Pancreas (tissue), 10 donors: Measurements from ENCODE around the gene WDR33. TPM values are rescaled to one million over a fixed set of nuclear protein-coding genes. Genes with fewer than 3 reads are reported as not detected.
"Not testable (repeated sequence)": the region's sequence is repeated elsewhere in the genome, so short reads cannot be mapped to it uniquely, and the experiment has no call there.

ENCODE experiments used
- ATAC-seq, 4 donors: fragments of 200-7000 bp; cut with Tn5 transposase; one replicate each; pipeline versions ENCODE4 v1.8.0 to v1.9.1; 2020; ENCODE audit warnings: mild to moderate bottlenecking in 4 of 4, moderate library complexity in 4 of 4
- DNase-seq, 6 donors: peaks; one replicate each; pipeline ENCODE4 v3.0.0-alpha.2; 2020
- FAIRE-seq: peaks from 2 replicates; lab custom pipeline; 2012; peaks lifted over from hg19 to GRCh38; lab: Jason Lieb, UNC
- H3K27ac ChIP-seq, 4 donors: fragments of 200-600 bp; sonication (generic); 1 replicate in 3 of 4; 2 replicates in 1 of 4; pipeline versions ENCODE4 v1.5.0 to v1.8.0; 2020
- H3K27me3 ChIP-seq, 4 donors: fragments of 200-600 bp; one replicate each; pipeline ENCODE4 v1.8.0; 2021
- H3K36me3 ChIP-seq, 3 donors: fragments of 200-600 bp; sonication (generic) in 1 of 3; one replicate each; pipeline versions ENCODE4 v1.5.0 to v1.8.0; 2020 to 2021
- H3K4me1 ChIP-seq, 3 donors: fragments of 200-600 bp; one replicate each; pipeline ENCODE4 v1.8.0; 2021
- H3K4me3 ChIP-seq, 4 donors: fragments of 200-600 bp; sonication (generic) in 2 of 4; one replicate each; pipeline versions ENCODE4 v1.5.0 to v1.8.0; 2020 to 2021
- H3K9me3 ChIP-seq, 4 donors: fragments of 200-600 bp; one replicate each; pipeline ENCODE4 v1.8.0; 2021
- CTCF ChIP-seq, 4 donors: fragments of 200-600 bp; sonication (generic) in 3 of 4; IDR thresholded peaks; one replicate each; pipeline versions ENCODE4 v1.5.0 to v1.8.0; 2021; ENCODE audit warnings: antibody characterized with exemption in 4 of 4
- WGBS, 2 donors: extraction: QIAGEN DNeasy Blood & Tissue Kit; methylation state at CpG; one replicate each; pipeline ENCODE4 v1.1.7; 2013; 5-methylcytosine and 5-hydroxymethylcytosine counted together
- intact Hi-C, 3 donors: fragments of 100-400 bp; cut with DNase I; formaldehyde crosslinking; loops; one replicate each; pipeline versions ENCODE4 v1.11.1 to v1.14.2; 2022
- polyA plus RNA-seq, 2 donors: library from polyadenylated mRNA; stranded (reverse); fragments of 200-250 nt; gene quantifications; one replicate each; pipeline ENCODE4 v1.2.3, GENCODE V29; 2013
- total RNA-seq, 6 donors: library from RNA; stranded (reverse); fragmentation: NEBNext Ultra II Directional in 4 of 6; extraction: Animal tissue kit (Norgen Biotek cat#: 25700) in 4 of 6; gene quantifications; one replicate each; pipeline versions ENCODE4 v1.2.1 to v1.2.4, GENCODE V29; 2021 to 2023
- donor health status: healthy with polysubstance abuse.
- donor health status: DM: no; HTN: no; CAD: no; lungs with moderate emphysema.
- donor health status: DM: no; HTN: no; CAD: no.
- donor health status: control.
- donor health status: control.
- donor health status: Bipolar disorder and iron deficiency.
- donor health status: DM: yes; HTN: yes; CAD: no.
- donor health status: DM: no; HTN: no; CAD: no.
- donor health status: DM: no; HTN: no; CAD: no.
- donor health status: DM: yes; HTN: yes; CAD: no.

The WDR33 gene
- total and polyA plus RNA-seq, 8 donors: 8.9 to 29.6 (median 17.7) TPM

GRCh38 chr2:127776122-127776780 lies 34.7 kb downstream of the WDR33 start:
- TF ChIP-seq CTCF (IDR thresholded peaks at IDR 0.05): no peak
- ATAC-seq: peak in 1 of 4 donors; percentile 32
- Histone ChIP-seq H3K27me3 (no peaks in the 10 kb centered on the region), H3K4me3 (no peak overlapping the region), H3K27ac (no peak overlapping the region), H3K36me3 (no peaks in the 10 kb centered on the region), H3K4me1 (peaks cover 0 to 5% (median 0%) of the 10 kb centered on the region in 3 donors), H3K9me3 (no peaks in the 10 kb centered on the region)
- intact Hi-C loops: no loop called here
- WGBS, 2 donors: 87 to 91% methylated on average over 3 of the region's 3 CpGs
- no peak for DNase-seq
- FAIRE-seq: no peak

GRCh38 chr2:127771756-127772155 lies 39.2 kb downstream of the WDR33 start:
- WGBS, 2 donors: 91% methylated on average over 2 of the region's 2 CpGs
- DNase-seq: no peak
- Histone ChIP-seq H3K36me3 (peaks cover 0 to 13% (median 0%) of the 10 kb centered on the region in 3 donors), H3K27me3 (no peaks in the 10 kb centered on the region), H3K27ac (no peak overlapping the region), H3K4me1 (no peaks in the 10 kb centered on the region), H3K9me3 (no peaks in the 10 kb centered on the region), H3K4me3 (no peak overlapping the region)
- intact Hi-C loops: no loop called here
- TF ChIP-seq CTCF (IDR thresholded peaks at IDR 0.05): no peak
- FAIRE-seq: no peak
- ATAC-seq: no peak

- intact Hi-C loops: no loop called here
- TF ChIP-seq CTCF (IDR thresholded peaks at IDR 0.05): no peak
- Histone ChIP-seq H3K27me3 (no peaks in the 10 kb centered on the region), H3K4me1 (no peaks in the 10 kb centered on the region), H3K9me3 (no peaks in the 10 kb centered on the region), H3K36me3 (peaks cover 0 to 17% (median 0%) of the 10 kb centered on the region in 3 donors), H3K27ac (no peak overlapping the region), H3K4me3 (no peak overlapping the region)
- no peak for DNase-seq
- ATAC-seq: no peak
- FAIRE-seq: no peak
- WGBS, 2 donors: 90 to 91% methylated on average over 9 of the region's 9 CpGs
These were observed 39.8 kb downstream of the WDR33 start for GRCh38 chr2:127770973-127771735.

- ATAC-seq, FAIRE-seq, H3K9me3 ChIP-seq, H3K27me3 ChIP-seq, H3K4me1 ChIP-seq, H3K27ac ChIP-seq, H3K4me3 ChIP-seq, intact Hi-C loops, DNase-seq: not testable (repeated sequence)
- 93 to 94% methylated on average over 6 of the region's 6 CpGs for WGBS, 2 donors
- H3K36me3 ChIP-seq: peaks cover 0 to 17% (median 0%) of the 10 kb centered on the region in 3 donors
These were observed 40.4 kb downstream of the WDR33 start for GRCh38 chr2:127770534-127770933.

- Histone ChIP-seq H3K4me1 (no peaks in the 10 kb centered on the region), H3K9me3 (no peaks in the 10 kb centered on the region), H3K4me3 (no peak overlapping the region), H3K27ac (no peak overlapping the region), H3K27me3 (no peaks in the 10 kb centered on the region), H3K36me3 (peaks cover 0 to 25% (median 1%) of the 10 kb centered on the region in 3 donors)
- FAIRE-seq (no peak), ATAC-seq (no peak), DNase-seq (no peak)
- intact Hi-C loops: no loop called here
- 92 to 94% methylated on average over 2 of the region's 2 CpGs for WGBS, 2 donors
- no peak for TF ChIP-seq CTCF (IDR thresholded peaks at IDR 0.05)
These were observed 41.4 kb downstream of the WDR33 start for GRCh38 chr2:127769587-127769986.
